GM12872 (cell line): Measurements from ENCODE around the gene ANAPC15.
A peak's percentile ranks its signal among the peaks of the same experiment; 100 is the strongest.

Source experiments
- CTCF ChIP-seq: IDR thresholded peaks from 3 replicates; pipeline ENCODE4 v1.5.1; 2011; ENCODE audit warnings: low read depth, mild to moderate bottlenecking, low read length, moderate library complexity; ENCODE audit not compliant: insufficient read depth

Gene ANAPC15

GRCh38 chr11:72098741-72099140 lies 13.8 kb downstream of the ANAPC15 start:
- TF ChIP-seq CTCF = no peak

GRCh38 chr11:72091292-72091691 lies 21.2 kb downstream of the ANAPC15 start:
- TF ChIP-seq CTCF = peak; percentile 90

DNA sequence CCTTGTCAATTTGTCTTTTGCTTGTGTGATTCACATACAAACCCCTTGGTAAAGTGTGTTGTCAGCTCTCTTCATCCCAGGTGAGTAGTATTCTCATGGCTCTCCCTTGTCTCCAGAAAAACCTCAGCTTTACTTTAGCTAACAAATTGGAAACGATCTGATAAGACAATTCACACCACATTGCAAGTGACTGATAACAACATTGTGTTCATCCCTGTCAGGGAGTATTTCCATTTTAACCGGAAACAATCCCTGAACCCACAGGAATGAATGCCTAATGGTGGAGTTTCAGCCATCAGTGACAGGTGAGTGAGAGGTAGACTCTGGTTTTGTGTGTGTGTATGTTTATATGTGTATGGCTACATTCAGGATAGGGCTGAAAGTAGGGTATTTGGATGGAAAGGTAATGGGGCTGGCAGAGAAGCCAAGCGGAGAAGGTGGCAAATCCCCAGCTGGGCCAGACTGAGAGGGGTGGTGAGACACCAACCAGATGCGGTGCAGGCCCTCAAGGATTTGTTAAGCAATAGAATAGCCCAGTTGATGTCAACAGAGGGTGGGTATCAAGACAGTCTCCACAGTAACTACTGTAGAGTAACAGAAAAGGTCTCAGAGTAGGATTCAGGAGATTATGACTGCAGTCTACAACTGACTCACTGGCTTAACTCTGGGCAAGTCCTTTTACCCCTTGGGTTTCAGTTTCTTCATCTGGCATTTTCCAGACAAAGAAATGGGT lies 24.3 kb downstream of the ANAPC15 start:
- TF ChIP-seq CTCF = no peak

GRCh38 chr11:72085621-72086351 lies 26.7 kb downstream of the ANAPC15 start:
- no peak for TF ChIP-seq CTCF

GRCh38 chr11:72084965-72085364 lies 27.5 kb downstream of the ANAPC15 start:
- TF ChIP-seq CTCF = no peak

- TF ChIP-seq CTCF = no peak
Observed at GRCh38 chr11:72084076-72084475, 28.4 kb downstream of the ANAPC15 start.

DNA sequence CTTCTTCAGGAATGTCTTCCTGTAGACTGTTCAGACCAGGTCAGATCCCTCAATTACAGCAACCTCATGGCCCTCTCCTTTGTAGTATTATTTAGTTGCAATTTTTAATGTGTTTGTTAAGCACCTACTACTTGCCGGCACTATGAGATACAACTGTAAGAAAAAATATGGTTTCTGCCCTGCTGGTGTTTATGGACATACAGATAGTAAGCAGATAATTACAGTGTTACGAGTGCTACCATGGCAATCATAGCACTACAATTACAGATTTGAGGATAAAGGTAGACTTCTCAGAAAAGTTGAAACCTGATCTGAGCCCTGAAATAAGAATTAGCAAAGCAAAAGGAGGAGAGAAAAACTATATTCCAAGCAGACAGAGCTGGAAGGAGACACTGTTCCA lies 29.1 kb downstream of the ANAPC15 start:
- no peak for TF ChIP-seq CTCF
